HT1080 (cell line): Measurements from ENCODE around the gene PTMS. TPM values are rescaled to one million over a fixed set of nuclear protein-coding genes. Genes with fewer than 3 reads are reported as not detected.
"Not testable (repeated sequence)": the region's sequence is repeated elsewhere in the genome, so short reads cannot be mapped to it uniquely, and the experiment has no call there.

Source experiments
- DNase-seq: peaks from one replicate; pipeline ENCODE4 v3.0.0-alpha.2; 2015; ENCODE audit warnings: low read depth
- polyA plus RNA-seq, 2 experiments: library from polyadenylated mRNA; depleted of rRNA; stranded (reverse); fragments of >200 nt; gene quantifications; 2 replicates each; pipeline ENCODE4 v1.2.3, GENCODE V29; 2015
- total RNA-seq: library from RNA; depleted of rRNA; stranded (reverse); fragments of >200 nt; shearing (Covaris generic); gene quantifications from 2 replicates; pipeline ENCODE4 v1.2.3, GENCODE V29; 2014; rRNA removed

Gene PTMS, protein sequence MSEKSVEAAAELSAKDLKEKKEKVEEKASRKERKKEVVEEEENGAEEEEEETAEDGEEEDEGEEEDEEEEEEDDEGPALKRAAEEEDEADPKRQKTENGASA
- 105 and 148 TPM in 2 replicates for total RNA-seq
- polyA plus RNA-seq (2015; cell fraction: cytosol; rRNA removed) = 644 and 745 TPM in 2 replicates
- 238 and 245 TPM in 2 replicates for polyA plus RNA-seq (2015; cell fraction: nucleus; rRNA removed)

DNA sequence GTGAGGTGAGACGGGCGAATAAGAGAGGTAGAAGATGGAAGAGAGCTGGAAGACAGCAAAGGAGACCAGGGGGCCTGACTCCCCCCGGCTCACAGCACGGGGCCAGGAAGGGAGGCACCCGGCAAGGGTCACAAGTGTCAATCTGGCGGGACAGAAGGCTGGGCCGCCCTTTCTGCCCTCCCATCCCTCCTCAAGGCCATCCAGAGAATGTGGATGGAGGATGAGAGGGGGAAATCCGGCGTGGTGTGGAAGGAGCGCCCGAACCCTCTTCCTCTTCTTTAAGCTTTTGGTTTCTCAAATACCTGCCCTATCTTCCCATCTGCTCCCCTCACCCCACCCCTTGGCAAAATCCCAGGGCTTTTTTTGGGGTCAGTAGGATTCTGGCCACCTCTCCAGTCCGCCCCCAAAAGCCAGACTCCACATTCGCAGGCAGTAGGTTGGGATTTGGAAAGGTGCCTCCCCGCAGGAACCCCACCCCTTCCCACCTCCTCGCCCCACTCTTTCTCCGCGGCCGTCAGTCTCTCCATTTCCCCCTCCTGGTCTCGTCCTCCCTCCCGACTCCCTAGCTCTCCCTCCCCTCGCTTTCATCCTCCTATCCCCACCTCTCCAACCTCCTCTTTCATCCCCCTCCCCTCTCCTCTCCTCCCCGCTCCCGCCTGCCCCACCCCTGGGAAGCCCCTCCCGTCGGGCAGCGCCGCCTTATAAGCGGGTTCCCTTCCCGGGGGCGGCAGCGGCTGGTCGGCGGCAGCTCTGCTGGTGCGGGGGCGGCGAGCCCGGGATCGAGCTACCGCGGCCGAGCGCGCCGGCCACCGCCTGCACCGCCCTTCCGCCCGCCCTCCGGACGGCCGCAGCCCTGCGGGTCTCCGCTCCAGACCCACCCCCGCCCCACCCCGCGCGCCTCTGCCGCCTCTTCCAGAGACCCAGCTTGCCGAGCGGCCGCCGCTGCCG is at the start of gene PTMS:
PTMS (plus strand) TSS at position 730 of the 948 bp plus-strand sequence. CDS start 343 bp downstream, outside the sequence.
- peak; percentile 93 for DNase-seq

DNA sequence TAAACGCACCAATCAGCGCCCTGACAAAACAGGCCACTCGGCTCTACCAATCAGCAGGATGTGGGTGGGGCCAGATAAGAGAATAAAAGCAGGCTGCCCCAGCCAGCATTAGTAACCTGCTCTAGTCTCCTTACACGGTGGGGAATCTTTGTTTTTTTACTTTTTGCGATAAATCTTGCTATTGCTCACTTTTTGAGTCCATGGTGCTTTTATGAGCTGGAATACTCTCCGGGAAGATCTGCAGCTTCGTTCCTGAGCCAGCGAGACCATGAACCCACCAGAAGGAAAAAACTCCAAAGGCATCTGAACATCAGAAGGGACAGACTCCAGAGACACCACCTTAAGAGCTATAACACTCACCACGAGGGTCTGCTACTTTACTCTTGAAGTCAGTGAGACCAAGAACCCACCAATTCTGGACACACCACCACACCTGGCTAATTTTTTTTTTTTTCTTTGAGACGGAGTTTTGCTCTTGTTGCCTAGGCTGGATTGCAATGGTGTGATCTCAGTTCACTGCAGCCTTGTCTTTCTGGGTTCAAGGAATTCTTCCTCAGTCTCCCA is 49.2 kb upstream of the PTMS start:
- peak; percentile 68 for DNase-seq

DNA sequence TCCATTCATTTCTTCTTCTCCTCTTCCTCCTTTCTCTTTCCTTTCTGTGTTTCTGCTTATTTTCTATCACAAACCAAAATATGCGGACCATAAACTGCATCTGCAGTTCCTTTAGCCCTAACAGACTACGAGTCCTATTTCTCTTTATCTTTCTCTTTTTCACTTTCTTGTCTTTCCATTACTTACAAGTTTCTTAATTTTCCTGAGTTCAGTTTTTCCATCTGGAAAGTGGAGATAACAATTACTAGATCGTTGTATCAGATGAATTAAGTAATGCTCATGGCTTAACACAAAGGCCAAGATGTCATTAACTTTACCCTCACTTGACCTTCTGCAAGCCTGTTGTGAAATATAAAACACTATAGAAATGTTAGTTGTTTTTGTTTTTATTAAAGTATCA is 43.3 kb upstream of the PTMS start:
- no peak for DNase-seq

DNA sequence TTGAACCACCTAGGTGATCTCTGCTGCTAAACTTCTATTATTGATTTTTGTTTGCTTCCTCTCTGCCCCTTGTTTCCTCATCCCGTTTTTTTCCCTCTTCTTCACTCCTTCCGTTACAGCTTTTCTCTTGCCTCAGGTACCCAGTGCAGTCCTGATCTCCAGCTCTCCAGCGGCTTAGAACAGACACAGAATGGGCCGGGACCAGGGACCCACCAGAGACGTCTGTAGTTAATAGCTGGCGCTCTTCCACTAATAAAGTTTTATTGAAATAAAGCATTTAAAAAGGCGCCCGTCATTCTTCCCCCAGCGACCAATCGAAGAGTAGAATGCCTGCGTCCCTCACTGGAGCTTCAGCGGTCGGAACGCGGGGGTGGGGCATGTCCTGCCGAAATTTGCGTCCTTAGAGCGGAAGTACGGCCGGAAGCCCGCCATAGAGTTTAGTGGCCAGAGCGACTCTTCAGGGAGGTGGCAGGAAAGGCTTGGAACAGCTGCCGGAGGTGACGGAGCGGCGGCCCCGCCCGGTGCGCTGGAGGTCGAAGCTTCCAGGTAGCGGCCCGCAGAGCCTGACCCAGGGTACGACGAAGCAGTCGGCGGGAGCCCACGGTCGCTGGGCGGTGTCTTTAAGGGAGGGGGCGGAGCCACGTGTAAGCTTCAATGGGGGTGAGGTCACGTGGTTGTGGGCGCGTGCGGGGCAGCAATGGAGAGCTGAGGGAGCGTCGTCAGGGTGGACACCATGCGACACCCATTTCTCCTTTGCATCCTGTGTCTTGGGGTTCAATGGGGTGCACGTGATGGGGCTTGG is 42.4 kb upstream of the PTMS start, which contains the start of gene COPS7A:
COPS7A (plus strand) TSS at position 440 of the 802 bp plus-strand sequence. CDS start 611 bp downstream, outside the sequence.
- DNase-seq = peak; percentile 100

DNA sequence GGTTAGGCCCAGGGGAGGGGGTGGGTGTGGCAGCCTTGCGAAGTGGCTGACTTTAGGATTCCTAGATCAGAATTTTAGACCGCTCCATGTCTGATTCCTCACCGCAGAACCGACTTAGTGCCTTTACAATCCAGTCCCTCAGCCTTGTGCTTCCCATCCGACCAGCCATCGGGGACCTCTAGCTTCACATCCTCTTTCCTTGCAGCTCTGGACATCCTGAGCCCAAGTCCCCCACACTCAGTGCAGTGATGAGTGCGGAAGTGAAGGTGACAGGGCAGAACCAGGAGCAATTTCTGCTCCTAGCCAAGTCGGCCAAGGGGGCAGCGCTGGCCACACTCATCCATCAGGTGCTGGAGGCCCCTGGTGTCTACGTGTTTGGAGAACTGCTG is 41.8 kb upstream of the PTMS start:
- peak; percentile 44 for DNase-seq

DNA sequence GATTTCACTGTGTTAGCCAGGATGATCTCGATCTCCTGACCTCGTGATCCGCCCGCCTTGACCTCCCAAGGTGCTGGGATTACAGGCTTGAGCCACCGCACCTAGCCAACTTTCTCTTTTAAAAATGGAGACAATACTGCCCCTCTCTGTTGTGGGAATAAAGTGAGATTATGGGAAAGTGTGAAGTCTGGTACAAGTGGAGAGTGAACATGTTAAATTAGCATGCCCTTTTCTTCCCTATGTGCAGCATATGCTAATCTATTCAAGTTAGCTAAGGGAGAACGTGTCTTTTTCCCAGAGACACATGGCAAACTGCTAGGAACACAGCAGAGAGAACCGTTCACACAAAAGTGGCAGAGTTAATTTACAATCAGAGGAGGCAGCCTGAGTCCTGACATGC is 40.8 kb upstream of the PTMS start:
- no peak for DNase-seq

DNA sequence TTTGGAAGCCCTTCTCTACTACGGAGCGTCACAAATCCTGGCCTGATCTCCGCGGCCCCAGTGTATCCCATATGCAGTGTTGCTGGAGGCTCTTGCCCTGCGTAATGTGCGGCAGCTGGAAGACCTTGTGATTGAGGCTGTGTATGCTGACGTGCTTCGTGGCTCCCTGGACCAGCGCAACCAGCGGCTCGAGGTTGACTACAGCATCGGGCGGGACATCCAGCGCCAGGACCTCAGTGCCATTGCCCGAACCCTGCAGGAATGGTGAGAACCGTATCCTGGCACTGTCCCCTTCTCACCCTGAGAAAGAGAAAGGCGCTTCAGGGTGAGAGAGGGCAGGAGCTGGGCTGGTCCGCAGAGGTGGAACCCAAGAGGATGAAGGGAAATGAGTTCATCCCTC is 37.0 kb upstream of the PTMS start:
- no peak for DNase-seq

DNA sequence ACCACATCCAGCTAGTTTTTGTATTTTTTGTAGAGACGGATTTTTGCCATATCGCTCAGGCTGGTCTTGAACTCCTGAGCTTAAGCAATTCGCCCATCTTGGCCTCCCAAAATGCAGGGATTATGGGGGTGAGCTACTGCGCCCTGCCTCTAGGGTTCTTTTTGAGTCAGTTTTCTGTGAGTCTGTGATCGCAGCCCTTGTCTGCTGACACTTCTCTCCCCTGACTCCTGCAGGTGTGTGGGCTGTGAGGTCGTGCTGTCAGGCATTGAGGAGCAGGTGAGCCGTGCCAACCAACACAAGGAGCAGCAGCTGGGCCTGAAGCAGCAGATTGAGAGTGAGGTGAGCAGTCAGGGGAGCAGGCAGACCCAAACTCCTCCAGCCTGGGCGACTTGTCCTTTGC is 36.0 kb upstream of the PTMS start:
- DNase-seq = no peak

DNA sequence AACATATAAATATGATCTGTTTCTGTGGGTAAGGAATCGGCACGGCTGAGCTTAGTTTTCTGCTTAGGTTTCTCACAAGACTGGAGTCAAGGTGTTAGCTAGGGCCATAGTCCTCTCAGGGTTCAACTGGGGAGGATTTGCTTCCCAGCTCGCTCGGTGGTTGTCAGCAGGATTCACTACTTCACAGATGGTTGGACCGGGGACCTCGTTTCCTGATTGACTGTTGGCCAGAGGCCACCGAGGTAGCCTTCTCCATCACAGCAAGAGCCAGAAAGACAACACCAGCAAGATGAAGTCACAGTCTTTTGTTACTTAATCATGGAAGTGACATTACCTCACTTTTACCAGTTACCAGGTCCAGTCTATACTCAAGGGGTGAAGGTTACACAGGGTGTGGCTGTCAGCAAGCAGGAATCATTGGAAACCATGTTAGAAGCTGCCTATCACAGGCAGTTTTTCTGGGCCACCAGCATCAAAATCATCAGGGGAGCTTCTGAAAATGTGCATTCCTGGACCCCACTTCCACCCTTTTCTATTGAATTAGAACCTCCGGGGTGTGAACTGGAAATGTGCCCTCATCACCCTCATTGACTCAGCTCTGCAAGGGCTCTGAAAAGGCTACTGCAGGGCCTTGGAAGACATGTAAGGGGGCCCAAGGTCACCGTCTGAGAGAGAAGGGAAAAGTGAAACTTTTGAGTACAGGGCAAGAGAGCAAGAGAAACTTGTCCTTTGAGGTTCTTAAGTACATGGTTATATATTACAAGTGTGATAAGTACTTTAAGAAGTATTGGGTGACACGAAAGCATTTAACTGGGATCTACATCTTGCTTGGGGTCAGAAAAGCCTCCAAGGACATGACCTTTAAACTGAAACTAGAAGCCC is 31.4 kb upstream of the PTMS start:
- no peak for DNase-seq

DNA sequence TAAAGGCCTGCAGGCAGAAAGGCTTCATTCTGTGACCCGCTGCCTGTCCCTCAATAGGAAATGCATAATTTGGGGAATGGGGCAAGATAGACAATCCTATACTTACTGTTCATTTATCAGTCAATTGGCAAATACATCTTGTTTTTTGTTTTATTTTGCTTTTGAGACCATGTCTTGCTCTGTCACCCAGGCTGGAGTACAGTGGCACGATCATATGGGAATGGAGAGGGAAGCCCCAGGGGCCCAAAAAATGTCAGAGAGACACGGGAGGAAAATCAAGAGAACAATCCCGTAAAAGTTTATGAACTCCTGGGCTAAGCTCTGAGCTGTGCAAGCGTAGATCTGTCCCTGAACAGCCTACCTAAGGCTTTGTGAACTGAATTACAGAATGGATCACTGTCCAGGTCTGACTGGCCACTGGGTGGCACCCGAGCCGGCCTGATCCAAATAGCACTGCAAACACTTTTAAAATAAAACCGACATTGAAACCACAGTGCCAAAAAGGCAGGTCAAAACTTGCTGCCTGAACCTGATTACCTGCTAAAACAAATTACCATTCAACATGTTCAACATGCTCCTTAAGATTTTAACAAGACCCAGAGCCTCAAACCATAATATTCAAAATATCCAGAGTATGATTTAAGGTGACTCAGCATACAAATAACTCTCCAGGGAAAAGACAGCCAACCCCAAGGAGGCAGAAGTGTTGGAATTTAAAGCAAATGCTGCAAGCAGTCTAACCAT is 30.5 kb upstream of the PTMS start:
- peak; percentile 59 for DNase-seq

DNA sequence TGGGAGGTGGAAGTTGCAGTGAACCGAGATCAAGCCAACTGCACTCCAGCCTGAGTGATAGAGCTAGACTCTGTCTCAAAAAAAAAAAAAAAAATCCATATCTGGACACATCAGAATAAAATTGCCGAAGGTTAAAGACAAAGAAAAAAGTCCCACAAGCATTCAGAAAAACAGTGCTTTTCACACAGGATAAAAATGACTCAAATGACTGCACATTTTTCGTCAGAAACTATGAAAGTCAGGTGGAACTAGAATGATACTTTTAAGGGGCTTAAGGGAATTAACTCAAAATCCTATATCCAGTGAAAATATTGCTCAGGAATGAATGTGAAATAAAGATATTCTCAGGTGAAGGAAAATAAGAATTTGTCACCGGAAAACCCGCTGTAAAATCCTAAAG is 29.4 kb upstream of the PTMS start:
- no peak for DNase-seq

DNA sequence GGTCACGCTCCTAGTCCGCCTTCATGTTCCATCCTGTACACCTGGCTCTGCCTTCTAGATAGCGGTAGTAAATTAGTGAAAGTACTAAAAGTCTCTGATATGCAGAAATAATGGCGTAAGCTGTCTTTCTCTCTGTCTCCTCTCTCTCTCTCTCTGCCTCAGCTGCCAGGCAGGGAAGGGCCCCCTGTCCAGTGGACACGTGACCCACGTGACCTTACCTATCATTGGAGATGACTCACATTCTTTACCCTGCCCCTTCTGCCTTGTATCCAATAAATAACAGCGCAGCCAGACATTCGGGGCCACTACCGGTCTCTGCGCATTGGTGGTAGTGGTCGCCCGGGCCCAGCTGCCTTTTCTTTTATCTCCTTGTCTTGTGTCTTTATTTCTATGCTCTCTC is 24.1 kb upstream of the PTMS start:
- DNase-seq = not testable (repeated sequence)

DNA sequence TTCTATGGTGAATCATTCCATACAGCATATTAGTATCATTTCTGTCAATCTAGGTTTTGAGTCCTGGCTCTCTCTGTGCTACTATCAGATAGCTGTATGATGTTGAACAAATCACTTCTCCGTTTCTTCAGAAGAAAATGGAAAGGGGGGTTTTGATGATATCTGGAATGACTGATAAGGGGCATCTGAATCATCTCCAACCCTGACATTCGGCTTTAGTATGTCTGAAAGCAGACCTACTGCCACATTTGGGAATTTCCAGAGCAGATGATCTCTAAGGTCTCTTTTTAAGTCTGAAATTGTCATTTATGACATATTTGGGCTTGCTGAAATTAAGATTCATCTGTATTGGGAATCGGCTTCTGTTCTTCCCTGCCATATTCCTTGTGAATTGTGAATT is 23.3 kb upstream of the PTMS start:
- no peak for DNase-seq

DNA sequence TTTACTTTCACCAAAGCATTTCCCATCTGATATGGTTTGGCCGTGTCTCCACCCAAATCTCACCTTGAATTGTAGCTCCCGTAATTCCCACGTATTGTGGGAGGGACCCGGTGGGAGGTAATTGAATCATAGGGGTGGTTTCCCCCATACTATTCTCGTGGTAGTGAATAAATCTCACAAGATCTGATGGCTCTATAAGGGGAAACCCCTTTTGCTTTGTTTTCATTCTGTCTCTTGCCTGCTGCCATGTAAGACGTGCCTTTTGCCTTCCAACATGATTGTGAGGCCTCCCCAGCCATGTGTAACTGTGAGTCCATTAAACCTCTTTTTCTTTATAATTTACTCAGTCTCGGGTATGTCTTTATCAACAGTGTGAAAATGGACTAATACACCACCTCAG is 22.9 kb upstream of the PTMS start:
- DNase-seq = not testable (repeated sequence)

DNA sequence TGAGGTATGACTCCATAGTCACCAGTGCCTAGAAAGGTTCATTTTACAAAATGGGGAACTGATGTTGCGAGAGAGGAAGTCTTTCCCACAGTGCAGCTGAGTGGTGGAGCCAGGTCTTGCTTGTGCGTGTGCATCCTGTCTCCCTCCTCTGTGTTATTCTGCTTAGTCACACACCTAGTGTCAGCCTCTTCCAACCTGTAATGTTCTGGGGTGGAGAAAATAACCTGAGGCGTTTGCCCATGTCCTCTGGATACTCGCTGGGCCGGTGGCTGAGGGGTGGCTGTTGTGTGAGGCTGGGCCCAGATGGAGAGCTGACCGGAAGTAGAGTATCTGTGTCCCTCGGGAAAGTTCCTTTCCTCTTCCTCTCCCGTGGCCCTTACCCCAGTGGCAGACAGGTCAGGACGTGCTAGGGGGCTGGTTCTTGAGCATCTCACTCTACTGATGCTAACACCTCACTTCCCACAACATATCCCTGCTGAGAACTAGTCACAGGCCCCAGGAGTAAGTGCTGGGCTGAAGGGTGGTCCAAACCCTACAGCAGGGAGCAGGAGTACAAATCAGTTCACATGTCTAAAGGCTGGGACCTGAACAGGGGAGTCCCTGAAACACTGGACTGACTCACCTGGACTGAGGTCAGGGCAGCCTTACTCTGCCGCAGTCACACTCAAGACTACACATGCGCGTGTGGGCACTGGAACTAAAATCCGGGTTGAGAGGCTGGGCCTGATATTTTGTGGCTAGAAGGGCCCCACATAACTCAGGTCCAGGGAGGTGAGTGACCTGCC is 20.2 kb upstream of the PTMS start:
- DNase-seq = peak; percentile 26

DNA sequence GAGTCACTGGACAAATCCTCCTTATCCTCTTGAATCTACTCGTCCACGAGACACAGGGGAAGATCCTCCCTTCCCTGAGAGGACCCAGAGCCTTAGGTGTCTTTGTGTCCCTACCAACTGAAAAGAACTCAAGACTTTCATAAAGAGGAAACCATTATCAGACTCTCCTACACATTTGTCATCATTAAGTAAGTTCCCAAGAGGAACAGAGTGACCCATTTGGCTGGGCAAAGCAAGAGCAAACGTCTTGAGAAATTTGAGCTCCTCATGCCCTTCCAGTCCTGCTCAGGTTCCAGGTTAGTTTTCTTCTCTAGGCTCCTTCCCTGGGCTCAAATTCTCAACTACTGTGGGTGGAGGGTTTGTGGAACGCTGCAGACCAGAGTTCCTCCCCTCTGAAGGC is 18.9 kb upstream of the PTMS start:
- no peak for DNase-seq

DNA sequence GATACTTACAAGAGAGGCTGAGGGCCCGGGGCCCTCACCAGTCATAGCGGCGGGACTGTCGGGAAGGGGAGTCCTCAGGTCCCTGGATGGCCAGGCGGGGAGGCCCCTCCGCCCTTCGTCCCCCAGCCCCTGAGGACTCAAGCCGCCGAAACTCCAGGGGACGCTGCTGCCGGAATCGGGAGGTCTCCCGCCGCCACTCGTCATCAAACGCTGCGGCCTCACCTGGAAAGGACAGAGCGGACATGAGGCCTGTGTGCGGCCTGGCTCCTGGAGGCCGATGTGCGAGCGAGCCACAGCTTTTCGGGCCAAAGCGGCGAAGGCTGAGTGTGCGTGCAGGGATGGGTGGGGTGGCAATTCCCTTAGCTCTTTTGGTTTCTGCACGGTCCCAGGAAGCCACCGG is 17.4 kb upstream of the PTMS start:
- no peak for DNase-seq

DNA sequence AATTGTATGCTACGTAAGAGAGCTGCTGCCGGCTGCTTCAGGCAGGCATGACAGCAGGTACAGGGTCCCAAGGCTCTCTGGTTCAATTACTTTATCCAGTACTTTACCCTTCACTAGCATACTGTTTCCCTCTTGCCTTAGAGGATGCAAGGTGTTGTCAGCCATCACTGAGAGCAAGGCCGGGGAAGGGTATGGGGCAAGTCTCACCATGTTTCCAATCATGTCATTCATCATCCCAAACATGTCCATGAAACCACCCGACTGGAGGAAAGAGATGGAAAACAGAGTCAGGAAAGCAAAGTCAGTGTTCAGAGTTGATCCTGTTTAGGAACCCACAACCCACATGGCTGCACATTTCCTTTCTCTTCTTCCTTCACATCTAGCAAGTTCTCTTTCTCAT is 15.7 kb upstream of the PTMS start:
- no peak for DNase-seq

DNA sequence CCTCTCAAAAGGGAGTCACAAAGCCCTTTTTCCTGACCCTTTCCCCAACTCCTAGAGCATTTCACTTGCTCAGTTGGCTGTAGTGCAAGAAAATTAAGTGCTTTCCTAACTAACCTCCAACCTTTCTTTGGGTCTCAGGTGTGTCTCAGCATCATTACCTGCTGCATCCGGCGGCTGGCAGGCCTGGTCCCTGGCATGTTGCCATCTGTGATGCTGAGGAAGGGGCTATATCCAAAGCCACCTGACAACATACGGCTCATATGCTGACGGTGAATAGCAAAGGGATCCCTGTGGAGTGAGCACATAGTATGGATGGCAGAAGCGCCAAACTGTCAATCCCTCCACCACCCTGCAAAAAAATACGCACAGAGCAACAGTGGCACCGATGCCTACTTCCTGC is 14.4 kb upstream of the PTMS start:
- no peak for DNase-seq
